GM19035 (cell line): ENCODE data around the gene C7orf57.
"Not testable (repeated sequence)": the region's sequence is repeated elsewhere in the genome, so short reads cannot be mapped to it uniquely, and the experiment has no call there.

Experiments
- ATAC-seq: cut with Tn5 transposase; IDR thresholded peaks from one replicate; pipeline ENCODE4 v1.9.1; 2021; ENCODE audit not compliant: unreplicated experiment

C7orf57 gene

GRCh38 chr7:48033922-48034321, 1.4 kb upstream of the C7orf57 start:
- ATAC-seq = no peak

DNA sequence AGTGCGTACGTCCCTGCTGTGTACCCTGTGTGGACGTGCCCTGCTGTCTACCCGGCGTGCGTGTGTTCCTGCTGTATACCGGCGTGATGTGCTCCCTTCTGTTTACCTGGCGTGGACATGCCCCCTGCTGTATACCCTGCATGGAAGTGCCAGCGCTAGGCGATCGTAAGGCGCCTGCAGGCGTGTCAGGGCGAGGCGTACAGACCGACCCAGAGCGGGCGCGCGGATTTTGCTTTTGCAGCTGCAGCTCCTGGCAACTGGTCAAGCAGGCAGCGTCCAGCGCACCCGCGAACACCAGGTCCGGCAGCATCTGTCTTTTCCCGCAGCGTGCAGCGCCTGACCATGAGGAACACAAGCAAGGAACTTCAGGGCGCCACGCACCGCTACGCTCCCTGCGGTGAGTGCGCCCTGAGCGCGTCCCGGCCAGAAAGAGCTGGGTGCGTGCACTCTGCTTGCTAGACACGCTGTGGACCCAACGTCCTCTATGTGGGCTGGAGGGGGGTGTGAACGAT, 680 bp downstream of the C7orf57 start:
- peak; percentile 4 for ATAC-seq

GRCh38 chr7:48038815-48039506, 3.6 kb downstream of the C7orf57 start:
- ATAC-seq = no peak

GRCh38 chr7:48040944-48041652, 5.8 kb downstream of the C7orf57 start:
- no peak for ATAC-seq

- ATAC-seq = no peak
Measured at GRCh38 chr7:48041653-48041970, 6.3 kb downstream of the C7orf57 start.

DNA sequence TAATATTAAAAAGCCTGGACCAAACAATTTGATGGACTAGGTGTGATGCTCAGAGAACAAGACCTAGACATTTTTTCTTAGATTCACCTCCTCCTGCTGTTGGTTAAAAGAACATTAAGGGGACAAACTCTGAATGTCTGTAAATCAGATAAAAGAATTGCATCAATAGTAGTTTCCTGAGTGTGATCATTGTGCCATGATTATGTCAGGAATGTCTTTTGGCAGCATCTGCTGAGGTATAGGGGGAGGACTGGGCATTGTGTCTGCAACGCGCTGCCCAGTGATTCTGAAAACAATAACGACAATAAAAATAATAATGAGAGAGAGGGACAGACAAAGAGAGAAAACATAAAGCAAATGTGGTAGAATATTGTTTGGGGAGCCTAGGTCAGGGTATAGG, 6.9 kb downstream of the C7orf57 start:
- ATAC-seq = no peak

DNA sequence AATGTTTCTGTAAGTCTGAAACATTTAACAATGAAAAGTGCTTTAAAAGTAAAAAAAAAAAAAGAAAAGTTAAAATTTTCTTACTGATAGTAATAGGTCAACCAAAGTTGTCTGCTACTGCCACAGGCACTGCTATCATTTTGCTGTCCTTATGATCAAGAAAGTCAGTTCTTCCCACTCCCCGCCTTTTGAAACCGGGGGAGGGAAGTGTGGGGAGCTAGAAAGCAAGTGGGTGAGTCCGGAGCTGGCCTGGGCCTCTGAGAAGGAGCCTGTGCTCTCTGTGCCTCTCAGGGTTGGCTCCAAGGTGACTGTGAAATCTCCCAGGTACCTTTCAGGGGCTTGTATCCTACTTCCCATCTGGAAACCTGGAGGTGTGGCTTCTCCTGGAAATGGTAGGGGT, 7.3 kb downstream of the C7orf57 start:
- ATAC-seq = no peak

DNA sequence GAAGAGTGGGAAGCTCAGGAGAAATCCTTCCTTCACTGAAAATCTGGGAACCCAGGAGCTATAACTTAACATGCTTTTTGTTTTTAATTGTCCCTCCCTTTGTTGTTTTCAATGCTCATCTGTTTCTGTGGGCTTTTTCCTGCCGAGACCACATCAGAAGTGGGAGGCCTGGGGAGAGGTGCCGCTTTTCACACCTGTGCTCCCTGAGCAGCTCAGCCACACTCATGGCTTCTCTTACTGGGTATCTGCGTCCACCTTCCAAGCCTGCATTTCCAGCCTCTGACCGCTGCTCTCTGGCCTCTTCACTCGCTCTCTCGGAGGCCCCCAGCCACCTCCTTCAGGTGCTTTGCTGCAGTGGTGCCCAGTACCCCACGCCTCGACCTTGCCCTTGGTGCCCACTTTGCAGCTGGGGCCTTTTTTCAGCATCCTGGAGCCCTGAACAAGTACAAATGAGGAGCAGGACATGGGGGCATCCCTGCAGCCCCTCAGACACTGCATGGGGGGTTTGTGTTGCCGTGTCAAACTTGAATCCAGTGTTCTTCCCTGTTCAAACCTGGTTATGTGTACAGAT, 9.9 kb downstream of the C7orf57 start:
- no peak for ATAC-seq

- no peak for ATAC-seq
Measured at GRCh38 chr7:48046458-48046857, 11.1 kb downstream of the C7orf57 start.

DNA sequence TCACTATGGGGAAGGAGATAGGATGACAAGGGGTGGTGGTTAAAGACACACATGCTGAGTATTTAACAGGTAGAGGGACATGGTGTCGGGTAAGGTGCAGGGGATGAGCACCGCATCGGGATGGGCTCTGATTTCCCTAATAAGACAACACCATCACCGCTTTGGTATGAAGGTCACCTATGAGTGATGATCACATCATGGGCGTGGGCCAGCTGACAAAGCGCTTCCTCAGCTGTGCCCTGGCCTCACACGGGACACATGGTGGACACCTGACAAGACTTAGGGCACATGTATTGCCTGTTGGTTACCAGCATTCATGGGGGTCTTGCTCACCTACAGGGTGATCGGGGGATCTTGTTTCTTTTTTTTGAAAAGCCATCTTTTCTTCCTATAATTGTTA, 12.8 kb downstream of the C7orf57 start:
- ATAC-seq = no peak

DNA sequence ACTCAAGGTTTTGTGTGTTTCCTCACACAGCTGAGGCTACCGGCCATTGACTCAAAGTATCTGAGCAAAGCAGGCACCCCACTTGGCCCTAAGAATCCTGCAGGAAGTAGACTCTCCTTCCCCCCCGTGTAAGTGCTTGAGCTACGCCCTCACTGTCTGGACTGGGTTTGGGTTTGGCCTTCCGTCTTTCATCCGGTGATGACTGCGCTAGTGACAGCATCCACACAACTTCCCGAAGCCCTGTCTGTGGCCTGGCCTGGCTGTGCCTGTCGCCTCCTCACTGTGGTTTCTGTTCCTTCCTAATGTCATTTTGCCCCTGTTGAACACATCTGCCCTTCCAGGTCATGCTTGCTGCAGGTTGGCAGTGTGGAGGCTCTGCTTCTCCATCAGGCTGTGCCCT, 14.5 kb downstream of the C7orf57 start:
- ATAC-seq = no peak

- ATAC-seq = no peak
Measured at GRCh38 chr7:48052748-48053147, 17.4 kb downstream of the C7orf57 start.

- no peak for ATAC-seq
Measured at GRCh38 chr7:48053736-48054135, 18.4 kb downstream of the C7orf57 start.

GRCh38 chr7:48058990-48059389, 23.6 kb downstream of the C7orf57 start:
- ATAC-seq = no peak

DNA sequence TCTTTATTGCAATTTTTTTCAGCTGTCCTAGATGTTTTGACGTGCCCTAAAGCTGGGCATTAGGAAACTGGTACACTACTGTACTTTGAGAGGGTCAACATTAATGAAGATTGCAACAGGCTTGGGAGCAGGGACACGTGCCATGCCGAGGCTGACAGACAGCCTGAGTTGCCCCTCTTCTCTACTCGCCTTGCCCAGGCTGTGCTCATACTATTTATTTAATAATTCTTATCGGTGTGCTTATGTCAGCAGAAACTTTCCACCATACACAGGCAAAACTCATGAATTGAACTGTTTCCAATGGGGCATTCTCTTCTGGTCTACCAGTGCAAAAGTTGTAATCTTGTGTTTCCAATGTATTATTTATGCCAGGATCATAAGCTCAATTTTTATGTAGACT, 24.4 kb downstream of the C7orf57 start:
- ATAC-seq = no peak

GRCh38 chr7:48063985-48064384, 28.6 kb downstream of the C7orf57 start:
- ATAC-seq = no peak

- ATAC-seq = no peak
Measured at GRCh38 chr7:48067475-48067874, 32.1 kb downstream of the C7orf57 start.

DNA sequence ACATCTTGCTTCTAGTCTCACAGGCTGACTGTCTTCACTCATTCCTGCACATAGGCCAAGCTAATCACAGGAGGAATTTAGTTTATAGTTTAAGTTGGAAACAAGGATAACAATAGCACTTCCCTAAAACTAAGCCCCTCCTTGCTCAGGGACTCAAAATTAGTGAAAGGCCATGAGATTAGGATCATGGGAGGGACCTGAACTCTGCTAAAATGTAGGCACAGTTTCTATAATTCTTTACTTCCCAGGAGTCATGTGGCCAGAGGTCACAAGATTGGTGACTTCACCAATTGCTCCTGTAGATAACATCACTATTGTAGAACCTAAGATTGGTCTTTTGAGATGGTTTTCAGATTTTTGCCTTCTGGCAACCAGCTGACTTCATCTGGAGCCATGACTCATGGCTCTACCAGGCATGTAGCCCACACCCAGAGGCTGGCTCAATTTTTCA, 38.9 kb downstream of the C7orf57 start:
- ATAC-seq = no peak

GRCh38 chr7:48077423-48077822, 42.1 kb downstream of the C7orf57 start:
- no peak for ATAC-seq

DNA sequence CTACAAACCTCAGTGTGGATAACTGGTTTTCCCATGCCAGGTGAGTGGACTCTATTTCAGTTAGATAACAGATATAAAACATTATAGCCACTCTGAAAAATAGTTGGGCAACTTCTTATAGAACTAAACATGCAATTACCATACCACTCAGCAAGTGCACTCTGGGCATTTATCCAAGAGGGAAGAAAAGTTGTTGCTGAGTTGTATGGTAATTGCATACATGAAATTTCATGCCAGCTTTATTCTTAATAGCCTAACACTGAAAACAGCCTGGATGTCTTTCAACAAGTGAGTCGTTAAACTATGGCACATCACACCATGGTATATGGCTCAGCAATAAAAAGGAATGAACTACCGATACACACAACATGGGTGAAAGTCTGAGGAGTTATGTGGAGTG, 43.1 kb downstream of the C7orf57 start:
- no peak for ATAC-seq

GRCh38 chr7:48082378-48082777, 47.0 kb downstream of the C7orf57 start:
- not testable (repeated sequence) for ATAC-seq

GRCh38 chr7:48083114-48083830, 47.9 kb downstream of the C7orf57 start:
- ATAC-seq = no peak
